Measurements from ENCODE around the gene LDAF1.

Gene LDAF1

DNA sequence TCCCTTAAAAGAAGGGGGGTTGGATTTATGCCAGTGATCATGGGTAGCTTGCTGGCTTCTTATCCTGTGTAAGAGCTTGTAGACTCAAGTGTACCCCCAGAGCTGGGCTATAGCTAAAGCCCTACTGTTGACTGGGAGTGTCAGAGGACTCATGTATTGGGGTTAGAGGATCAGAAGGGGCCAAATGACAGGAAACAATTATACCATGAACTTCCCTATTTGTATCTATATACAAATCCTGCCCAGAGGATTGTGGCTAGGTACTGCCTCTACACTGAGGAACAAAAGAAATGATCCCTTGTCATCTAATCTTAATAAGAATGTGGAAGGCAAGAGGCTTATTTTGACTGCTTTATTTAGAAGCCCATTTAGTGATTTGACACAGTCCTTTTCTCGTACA is 38.6 kb downstream of the LDAF1 start:
- TF ChIP-seq, protein P1, sequence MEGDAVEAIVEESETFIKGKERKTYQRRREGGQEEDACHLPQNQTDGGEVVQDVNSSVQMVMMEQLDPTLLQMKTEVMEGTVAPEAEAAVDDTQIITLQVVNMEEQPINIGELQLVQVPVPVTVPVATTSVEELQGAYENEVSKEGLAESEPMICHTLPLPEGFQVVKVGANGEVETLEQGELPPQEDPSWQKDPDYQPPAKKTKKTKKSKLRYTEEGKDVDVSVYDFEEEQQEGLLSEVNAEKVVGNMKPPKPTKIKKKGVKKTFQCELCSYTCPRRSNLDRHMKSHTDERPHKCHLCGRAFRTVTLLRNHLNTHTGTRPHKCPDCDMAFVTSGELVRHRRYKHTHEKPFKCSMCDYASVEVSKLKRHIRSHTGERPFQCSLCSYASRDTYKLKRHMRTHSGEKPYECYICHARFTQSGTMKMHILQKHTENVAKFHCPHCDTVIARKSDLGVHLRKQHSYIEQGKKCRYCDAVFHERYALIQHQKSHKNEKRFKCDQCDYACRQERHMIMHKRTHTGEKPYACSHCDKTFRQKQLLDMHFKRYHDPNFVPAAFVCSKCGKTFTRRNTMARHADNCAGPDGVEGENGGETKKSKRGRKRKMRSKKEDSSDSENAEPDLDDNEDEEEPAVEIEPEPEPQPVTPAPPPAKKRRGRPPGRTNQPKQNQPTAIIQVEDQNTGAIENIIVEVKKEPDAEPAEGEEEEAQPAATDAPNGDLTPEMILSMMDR (IDR thresholded peaks at IDR 0.05; ENCODE audit: low read depth, low read length, missing control alignments) = no peak
- no peak for DNase-seq (ENCODE audit: low read depth)
- H3K4me3 ChIP-seq (ENCODE audit: low read depth, low read length) = no peak overlapping the region

DNA sequence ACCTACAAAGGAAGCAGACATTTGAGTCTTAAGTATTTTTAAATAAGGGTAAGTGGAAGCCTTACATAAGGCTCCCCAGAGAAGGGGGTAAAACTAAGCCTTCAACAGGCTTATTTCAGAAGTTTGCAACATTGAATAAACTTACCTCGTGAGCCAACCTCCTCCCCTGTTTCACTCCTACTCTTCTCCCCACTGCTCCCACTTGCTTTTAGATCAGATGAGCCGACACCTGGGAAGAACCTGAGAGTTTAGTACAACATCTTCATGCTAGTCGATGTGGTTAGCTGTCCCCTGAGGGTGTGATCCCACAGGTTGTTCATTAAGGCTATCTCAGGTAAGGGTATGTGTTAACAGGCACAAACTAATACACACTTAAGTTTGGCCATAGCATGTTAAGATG is 39.1 kb downstream of the LDAF1 start:
- no peak for DNase-seq (ENCODE audit: low read depth)
- TF ChIP-seq, protein P1 (IDR thresholded peaks at IDR 0.05; ENCODE audit: low read depth, low read length, missing control alignments) = no peak
- H3K4me3 ChIP-seq (ENCODE audit: low read depth, low read length) = no peak overlapping the region

DNA sequence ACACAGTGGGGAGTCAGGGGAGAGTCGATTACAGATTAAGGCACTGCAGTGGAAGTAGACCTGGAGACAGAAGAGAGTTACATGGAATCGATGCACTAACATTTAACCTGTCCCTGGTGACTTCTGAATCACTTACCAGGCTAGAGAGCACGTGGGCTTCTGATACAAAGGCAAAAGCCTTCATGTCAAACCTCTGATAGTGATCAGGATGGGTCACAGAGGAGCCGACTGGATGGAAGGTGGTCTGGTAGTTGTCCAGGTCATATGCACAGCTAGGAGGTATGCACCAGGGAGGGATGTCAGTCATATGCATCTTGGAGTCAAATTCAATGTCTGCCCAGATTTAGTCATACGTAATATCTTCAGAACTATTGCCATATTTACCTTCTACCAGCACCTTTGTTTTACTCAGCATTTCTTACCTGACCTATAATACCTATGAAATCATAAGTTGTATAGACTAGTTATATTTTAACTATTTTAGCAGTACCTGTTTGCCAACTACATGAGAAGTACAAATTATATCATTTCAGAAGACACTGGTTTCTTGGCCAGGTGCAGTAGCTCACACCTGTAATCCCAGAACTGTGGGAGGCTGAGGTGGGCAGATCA is 41.2 kb downstream of the LDAF1 start:
- no peak overlapping the region for H3K4me3 ChIP-seq (ENCODE audit: low read depth, low read length)
- TF ChIP-seq, protein P1 (IDR thresholded peaks at IDR 0.05; ENCODE audit: low read depth, low read length, missing control alignments) = no peak
- DNase-seq (ENCODE audit: low read depth) = no peak

DNA sequence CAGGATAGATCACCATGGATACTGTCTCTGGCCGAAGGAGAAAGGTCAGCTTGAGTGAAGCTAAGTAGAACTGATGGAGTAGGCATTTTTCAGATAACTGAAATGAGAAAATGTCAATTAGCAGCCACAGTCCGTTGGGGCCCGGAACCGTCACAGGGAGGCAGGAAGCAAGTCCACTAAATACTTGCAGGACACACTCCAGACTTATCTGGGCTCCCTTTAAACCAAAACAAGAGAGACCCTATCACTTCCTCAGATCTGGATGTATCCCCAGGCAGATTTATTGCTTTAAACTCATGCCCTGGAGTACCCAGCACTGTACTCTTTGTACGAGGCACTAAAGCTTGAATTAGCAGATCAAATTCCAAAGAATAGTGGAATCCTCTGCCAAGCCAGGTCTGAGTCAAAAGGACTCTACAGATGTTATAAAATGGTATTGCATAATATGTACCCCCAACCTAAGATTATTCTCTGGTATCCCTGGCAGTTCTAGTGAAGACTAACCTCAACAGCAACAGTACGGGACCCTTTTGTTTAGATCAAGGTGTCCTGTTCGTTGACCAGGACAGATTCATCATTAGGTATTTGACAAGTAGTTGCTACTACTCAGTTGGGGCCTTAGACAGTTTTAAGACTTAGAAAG is 44.8 kb downstream of the LDAF1 start:
- no peak overlapping the region for H3K4me3 ChIP-seq (ENCODE audit: low read depth, low read length)
- TF ChIP-seq, protein P1 (IDR thresholded peaks at IDR 0.05; ENCODE audit: low read depth, low read length, missing control alignments) = no peak
- no peak for DNase-seq (ENCODE audit: low read depth)

DNA sequence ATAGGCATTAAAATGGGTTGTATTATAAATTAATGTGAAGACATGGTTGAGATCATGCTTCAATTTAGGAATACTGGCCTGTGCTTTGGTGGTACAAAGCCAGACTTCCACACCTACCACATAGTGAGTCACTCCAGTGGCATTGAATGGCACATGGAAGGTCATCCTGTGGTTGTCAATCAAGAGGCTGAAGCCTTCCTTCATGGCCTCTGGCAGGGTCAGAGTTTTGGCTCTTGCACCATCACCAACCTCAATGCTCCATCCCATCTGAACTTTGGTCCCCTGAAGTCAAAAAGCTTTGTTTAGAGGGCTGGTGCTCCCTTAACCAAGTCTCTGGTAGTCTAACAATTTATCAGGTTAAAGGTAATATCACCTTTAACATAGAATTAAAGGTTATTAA is 46.8 kb downstream of the LDAF1 start:
- TF ChIP-seq, protein P1 (IDR thresholded peaks at IDR 0.05; ENCODE audit: low read depth, low read length, missing control alignments) = no peak
- no peak for DNase-seq (ENCODE audit: low read depth)
- no peak overlapping the region for H3K4me3 ChIP-seq (ENCODE audit: low read depth, low read length)

DNA sequence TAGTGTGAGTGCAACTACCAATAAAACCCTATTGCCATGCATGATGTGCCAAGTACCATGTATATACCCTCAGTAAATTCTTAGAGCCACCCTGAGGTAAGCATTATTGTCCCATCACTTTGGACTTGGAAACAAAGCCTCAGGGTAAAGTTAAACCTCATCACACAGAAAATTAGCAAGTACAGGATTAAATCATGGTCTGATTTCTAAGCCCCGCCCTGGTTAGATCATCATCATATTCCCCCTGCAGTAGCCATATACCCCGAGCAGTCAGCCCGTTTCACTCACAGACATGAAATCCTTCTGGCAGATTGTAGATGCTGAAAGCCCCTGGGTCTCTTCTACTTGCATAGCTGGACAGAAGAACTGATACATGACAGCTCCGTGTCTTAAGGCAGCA is 48.1 kb downstream of the LDAF1 start:
- H3K4me3 ChIP-seq (ENCODE audit: low read depth, low read length) = no peak overlapping the region
- no peak for DNase-seq (ENCODE audit: low read depth)
- TF ChIP-seq, protein P1 (IDR thresholded peaks at IDR 0.05; ENCODE audit: low read depth, low read length, missing control alignments) = no peak

Data from GM12864 (cell line).